ENCODE measurements around the gene SOCS1.

DNA sequence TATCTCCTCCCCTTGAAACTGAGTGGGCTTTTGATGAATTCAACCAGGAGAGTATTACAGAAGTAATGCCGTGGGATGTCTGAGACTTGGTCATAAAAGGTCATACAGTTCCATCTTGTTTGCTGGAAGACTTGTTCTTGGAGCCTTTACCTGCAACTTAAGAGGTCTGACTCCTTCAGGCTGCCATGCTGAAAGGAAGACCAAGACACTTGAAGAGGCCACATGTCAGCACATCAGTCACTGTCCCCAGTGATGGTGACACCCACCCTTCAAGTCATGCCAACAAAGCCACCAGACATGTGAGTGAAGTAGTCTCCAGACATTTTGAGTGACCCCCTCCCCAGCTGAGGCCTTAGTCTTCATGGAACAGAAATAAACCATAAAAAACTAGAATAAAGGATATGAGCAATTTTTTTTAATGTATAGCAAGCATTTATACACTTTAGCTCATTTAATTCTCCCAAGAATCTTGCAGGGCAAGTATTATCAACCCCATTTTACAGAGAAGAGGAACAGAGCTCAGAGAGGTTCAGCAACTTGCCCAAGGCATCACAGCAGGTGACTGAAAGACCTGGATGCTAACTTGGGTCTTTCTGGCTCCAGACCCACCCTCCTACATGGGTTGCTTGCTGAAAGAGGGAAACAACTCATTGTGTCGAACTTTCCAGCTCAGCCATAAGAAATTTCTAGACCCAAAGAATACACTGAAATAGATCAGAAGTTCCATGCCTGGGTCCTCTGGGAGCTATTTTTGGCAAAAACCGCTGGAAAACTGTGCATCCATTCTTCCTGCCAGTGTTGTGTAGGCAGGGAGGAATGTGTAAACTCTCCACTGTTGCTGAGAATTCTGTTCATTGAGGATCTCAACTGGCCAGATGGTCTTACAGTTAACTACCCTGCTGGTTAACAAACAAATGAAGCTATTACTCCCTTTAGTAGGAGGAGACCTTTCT, 38.1 kb downstream of the SOCS1 start:
- TF ChIP-seq CTCF (IDR thresholded peaks at IDR 0.05) (no peak), ZFX (IDR thresholded peaks at IDR 0.05; ENCODE audit: borderline replicate concordance) (no peak)
